Measurements from ENCODE around the gene CCDC172. TPM values are rescaled to one million over a fixed set of nuclear protein-coding genes. Genes with fewer than 3 reads are reported as not detected.

The CCDC172 gene
- polyA plus RNA-seq, 1 experiment = not detected

GRCh38 chr10:116300542-116300941 lies 23.7 kb upstream of the CCDC172 start:
- Histone ChIP-seq H3K36me3 (ENCODE audit: control insufficient read depth, insufficient read depth, low read length) (no peaks in the 10 kb centered on the region), H3K4me3 (ENCODE audit: low read depth, low read length) (no peak overlapping the region), H3K27me3 (ENCODE audit: control insufficient read depth, insufficient read depth, low read length) (no peaks in the 10 kb centered on the region)
- ChIA-PET POLR2A (no interaction called here), CTCF (no interaction called here)
- no peak for DNase-seq (ENCODE audit: low read depth)
- TF ChIP-seq, protein P1, sequence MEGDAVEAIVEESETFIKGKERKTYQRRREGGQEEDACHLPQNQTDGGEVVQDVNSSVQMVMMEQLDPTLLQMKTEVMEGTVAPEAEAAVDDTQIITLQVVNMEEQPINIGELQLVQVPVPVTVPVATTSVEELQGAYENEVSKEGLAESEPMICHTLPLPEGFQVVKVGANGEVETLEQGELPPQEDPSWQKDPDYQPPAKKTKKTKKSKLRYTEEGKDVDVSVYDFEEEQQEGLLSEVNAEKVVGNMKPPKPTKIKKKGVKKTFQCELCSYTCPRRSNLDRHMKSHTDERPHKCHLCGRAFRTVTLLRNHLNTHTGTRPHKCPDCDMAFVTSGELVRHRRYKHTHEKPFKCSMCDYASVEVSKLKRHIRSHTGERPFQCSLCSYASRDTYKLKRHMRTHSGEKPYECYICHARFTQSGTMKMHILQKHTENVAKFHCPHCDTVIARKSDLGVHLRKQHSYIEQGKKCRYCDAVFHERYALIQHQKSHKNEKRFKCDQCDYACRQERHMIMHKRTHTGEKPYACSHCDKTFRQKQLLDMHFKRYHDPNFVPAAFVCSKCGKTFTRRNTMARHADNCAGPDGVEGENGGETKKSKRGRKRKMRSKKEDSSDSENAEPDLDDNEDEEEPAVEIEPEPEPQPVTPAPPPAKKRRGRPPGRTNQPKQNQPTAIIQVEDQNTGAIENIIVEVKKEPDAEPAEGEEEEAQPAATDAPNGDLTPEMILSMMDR (IDR thresholded peaks at IDR 0.05; ENCODE audit: insufficient read depth, low read depth, low read length) = no peak

DNA sequence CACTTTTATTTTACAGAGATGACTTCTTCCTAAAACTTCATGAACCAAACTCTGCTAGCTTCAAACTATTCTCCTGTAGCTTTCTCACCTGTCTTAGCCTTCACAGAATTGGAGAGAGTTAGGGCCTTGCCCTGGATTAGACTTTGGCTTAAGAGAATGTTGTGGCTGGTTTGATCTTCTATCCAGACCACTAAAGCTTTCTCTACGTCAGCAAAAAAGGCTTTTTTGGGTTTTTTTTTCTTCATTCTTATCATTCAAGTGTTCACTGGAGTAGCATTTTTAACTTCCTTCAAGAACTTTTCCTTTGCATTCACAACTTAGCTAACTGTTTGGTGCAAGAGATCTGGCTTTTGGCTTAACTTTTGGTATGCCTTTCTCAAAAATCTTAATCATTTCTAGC lies 19.3 kb upstream of the CCDC172 start:
- Histone ChIP-seq H3K27me3 (ENCODE audit: control insufficient read depth, insufficient read depth, low read length) (no peaks in the 10 kb centered on the region), H3K36me3 (ENCODE audit: control insufficient read depth, insufficient read depth, low read length) (no peaks in the 10 kb centered on the region), H3K4me3 (ENCODE audit: low read depth, low read length) (no peak overlapping the region)
- ChIA-PET CTCF (interaction anchor here (0.6 kb wide), 2 partner anchors 43 to 999 kb away, joined by 3 to 5 read pairs; no protein-coding TSS in a partner anchor), POLR2A (no interaction called here)
- TF ChIP-seq, protein P1 (IDR thresholded peaks at IDR 0.05; ENCODE audit: insufficient read depth, low read depth, low read length) = no peak
- no peak for DNase-seq (ENCODE audit: low read depth)

- no peak for DNase-seq (ENCODE audit: low read depth)
- TF ChIP-seq, protein P1 (IDR thresholded peaks at IDR 0.05; ENCODE audit: insufficient read depth, low read depth, low read length) = no peak
- H3K27me3 ChIP-seq (ENCODE audit: control insufficient read depth, insufficient read depth, low read length) = no peaks in the 10 kb centered on the region
- no peak overlapping the region for H3K4me3 ChIP-seq (ENCODE audit: low read depth, low read length)
- H3K36me3 ChIP-seq (ENCODE audit: control insufficient read depth, insufficient read depth, low read length) = no peaks in the 10 kb centered on the region
- ChIA-PET POLR2A (no interaction called here), CTCF (no interaction called here)
Measured at GRCh38 chr10:116306847-116307246, 17.4 kb upstream of the CCDC172 start.

- ChIA-PET CTCF (no interaction called here), POLR2A (no interaction called here)
- TF ChIP-seq, protein P1 (IDR thresholded peaks at IDR 0.05; ENCODE audit: insufficient read depth, low read depth, low read length) = no peak
- no peak overlapping the region for H3K4me3 ChIP-seq (ENCODE audit: low read depth, low read length)
- DNase-seq (ENCODE audit: low read depth) = no peak
- H3K27me3 ChIP-seq (ENCODE audit: control insufficient read depth, insufficient read depth, low read length) = no peaks in the 10 kb centered on the region
- no peaks in the 10 kb centered on the region for H3K36me3 ChIP-seq (ENCODE audit: control insufficient read depth, insufficient read depth, low read length)
Measured at GRCh38 chr10:116307455-116307854, 16.8 kb upstream of the CCDC172 start.

DNA sequence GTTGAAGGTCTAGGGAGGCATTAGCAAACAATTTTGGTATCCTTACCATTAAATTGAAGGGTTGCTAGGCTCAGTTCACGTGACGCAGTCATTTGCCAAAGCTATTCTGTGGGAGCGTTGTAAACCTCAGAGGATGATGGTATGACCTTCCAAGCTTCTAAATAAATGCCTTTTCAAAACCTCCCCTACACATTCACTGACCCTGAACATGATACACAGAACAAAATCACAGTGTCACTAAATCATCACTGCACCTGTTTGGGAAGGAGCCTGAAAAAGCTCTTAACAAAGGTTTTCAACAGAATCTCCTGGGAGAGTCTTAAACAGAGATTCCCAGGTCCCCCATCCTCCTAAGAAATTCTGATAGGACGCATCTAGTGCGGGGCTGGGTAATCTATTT lies 13.2 kb upstream of the CCDC172 start:
- CTCF ChIA-PET = no interaction called here
- Histone ChIP-seq H3K36me3 (ENCODE audit: control insufficient read depth, insufficient read depth, low read length) (no peaks in the 10 kb centered on the region), H3K4me3 (ENCODE audit: low read depth, low read length) (no peak overlapping the region), H3K27me3 (ENCODE audit: control insufficient read depth, insufficient read depth, low read length) (no peaks in the 10 kb centered on the region)
- POLR2A ChIA-PET = no interaction called here
- TF ChIP-seq, protein P1 (IDR thresholded peaks at IDR 0.05; ENCODE audit: insufficient read depth, low read depth, low read length) = no peak
- no peak for DNase-seq (ENCODE audit: low read depth)
